Activated T-cell treated with anti-CD3 and anti-CD28 coated beads, Interleukin-2, amount 50 U/mL, for 72 hours (primary cell): ENCODE data around the gene CACNA1C. TPM values are rescaled to one million over a fixed set of nuclear protein-coding genes. Genes with fewer than 3 reads are reported as not detected.

ENCODE experiments used
- ATAC-seq, 2 donors: fragments of 150-1000 bp; cut with Tn5 transposase; replicated peaks in 1 of 2; 2 replicates each; pipeline ENCODE4 v1.10.0; 2021; ENCODE audit warnings: moderate library complexity in 2 of 2, mild to moderate bottlenecking in 1 of 2
- DNase-seq, 2 donors: peaks; one replicate each; pipeline ENCODE4 v3.0.0; 2021 to 2022; ENCODE audit warnings: mixed read lengths in 1 of 2
- H3K27ac Mint-ChIP-seq: one replicate; pipeline ENCODE4 v1.8.0; 2022; ENCODE audit warnings: mild to moderate bottlenecking, moderate library complexity, mixed read lengths
- H3K27me3 Mint-ChIP-seq: one replicate; pipeline ENCODE4 v1.8.0; 2022; ENCODE audit warnings: low read depth, mixed read lengths
- H3K36me3 Mint-ChIP-seq, 2 donors: one replicate each; pipeline ENCODE4 v1.8.0; 2022; ENCODE audit warnings: mixed read lengths in 2 of 2, mild to moderate bottlenecking in 1 of 2; ENCODE audit not compliant: insufficient read depth in 2 of 2
- H3K4me1 Mint-ChIP-seq: one replicate; pipeline ENCODE4 v1.8.0; 2022; ENCODE audit warnings: low read depth, mixed read lengths
- H3K4me3 Mint-ChIP-seq, 2 donors: one replicate each; pipeline ENCODE4 v1.8.0; 2022; ENCODE audit warnings: mild to moderate bottlenecking in 2 of 2, mixed read lengths in 2 of 2, moderate library complexity in 2 of 2
- H3K9me3 Mint-ChIP-seq, 2 donors: one replicate each; pipeline ENCODE4 v1.8.0; 2022; ENCODE audit warnings: mixed read lengths in 2 of 2
- total RNA-seq, 2 donors: library from RNA; stranded (reverse); gene quantifications; one replicate each; pipeline ENCODE4 v1.2.3, GENCODE V29; 2022

Gene CACNA1C
- total RNA-seq, 2 donors from 2014 or later, result 0.14 to 0.21 TPM

DNA sequence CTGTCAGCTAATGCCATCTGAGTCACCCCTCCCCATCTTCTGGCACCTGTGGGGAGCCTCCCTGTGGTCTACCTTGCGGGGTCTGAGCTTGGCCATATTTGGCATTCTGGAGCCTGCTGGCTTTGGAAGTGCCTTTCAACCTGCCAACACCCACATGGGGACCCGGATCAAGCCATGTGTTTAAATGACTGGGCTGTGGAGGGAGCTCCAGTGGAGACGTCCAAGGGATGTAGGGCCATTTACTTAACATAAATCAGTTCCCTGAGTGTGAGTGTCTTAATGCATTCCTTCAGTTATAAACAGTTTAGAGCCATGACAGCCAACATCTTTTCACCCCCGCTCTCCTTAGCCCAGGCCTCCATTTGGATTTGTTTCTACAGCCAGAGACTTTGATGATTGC, 22.0 kb downstream of the CACNA1C start:
- H3K4me3 Mint-ChIP-seq, result no peak overlapping the region
- DNase-seq, result no peak
- no peak for ATAC-seq
- H3K27ac Mint-ChIP-seq, result no peak overlapping the region
- H3K27me3 Mint-ChIP-seq, result peaks cover 6% of the 10 kb centered on the region
- H3K36me3 Mint-ChIP-seq, result peaks cover 6 to 13% of the 10 kb centered on the region in 2 donors
- H3K9me3 Mint-ChIP-seq, result peaks cover 8% of the 10 kb centered on the region in 2 donors
- H3K4me1 Mint-ChIP-seq, result no peaks in the 10 kb centered on the region

DNA sequence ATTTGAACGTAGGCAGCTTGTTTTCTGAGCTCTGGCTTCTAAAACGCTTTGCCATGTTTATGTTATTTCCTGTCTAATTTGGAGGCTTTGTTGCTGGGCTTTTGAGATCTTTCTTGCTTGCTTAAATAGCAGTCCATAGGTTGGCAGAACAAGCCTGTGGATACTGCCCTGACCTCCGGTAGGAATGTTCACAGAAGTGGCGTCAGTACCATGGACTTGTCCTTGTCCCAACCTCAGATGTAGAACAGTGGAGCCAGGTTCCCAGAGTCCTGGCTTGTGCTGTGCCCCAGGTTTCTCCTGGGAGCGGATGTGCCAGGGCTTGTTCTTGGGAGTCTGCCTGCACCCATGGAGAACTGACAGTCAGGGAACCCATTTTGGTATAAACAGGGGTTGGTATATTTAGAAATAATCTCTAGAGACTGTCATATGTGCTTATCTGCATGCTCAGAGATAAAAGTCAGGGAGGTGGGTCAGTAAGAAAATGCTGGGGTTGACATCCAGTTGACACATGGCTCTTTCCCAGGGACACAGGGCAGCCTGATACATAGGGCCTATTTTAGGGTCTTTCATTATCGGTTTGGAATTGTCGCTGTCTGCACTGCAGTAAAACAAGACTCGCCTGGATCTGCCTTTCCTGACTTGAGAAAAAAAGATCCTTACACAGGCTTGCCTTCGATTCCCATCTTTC, 22.9 kb downstream of the CACNA1C start:
- Mint-ChIP-seq H3K27me3 (peaks cover 6% of the 10 kb centered on the region), H3K36me3 (peaks cover 6 to 9% of the 10 kb centered on the region in 2 donors), H3K4me3 (no peak overlapping the region), H3K27ac (no peak overlapping the region), H3K9me3 (peaks cover 8% of the 10 kb centered on the region in 2 donors), H3K4me1 (no peaks in the 10 kb centered on the region)
- ATAC-seq, result no peak
- no peak for DNase-seq

DNA sequence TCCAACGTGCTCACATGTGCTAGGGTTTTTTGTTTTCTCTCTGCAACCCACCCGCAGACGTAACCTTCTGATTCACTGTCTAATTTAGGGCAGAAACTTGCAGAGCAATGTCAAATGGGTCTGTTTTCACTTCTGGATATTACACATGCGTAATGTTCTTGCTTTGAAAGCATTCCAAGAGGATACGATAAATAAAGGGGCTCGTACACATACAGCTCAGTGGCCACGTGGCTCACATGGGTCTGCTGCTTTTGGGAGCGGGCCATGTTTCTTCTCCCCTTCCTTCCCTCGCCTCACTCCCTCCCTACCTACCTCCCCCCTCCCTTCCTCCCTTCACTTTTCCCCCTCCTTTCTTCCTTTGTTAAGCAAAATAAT, 23.4 kb downstream of the CACNA1C start:
- Mint-ChIP-seq H3K4me3 (no peak overlapping the region), H3K9me3 (peaks cover 6% of the 10 kb centered on the region in 2 donors), H3K4me1 (no peaks in the 10 kb centered on the region), H3K36me3 (peaks cover 4 to 7% of the 10 kb centered on the region in 2 donors), H3K27me3 (peaks cover 2% of the 10 kb centered on the region), H3K27ac (no peak overlapping the region)
- no peak for ATAC-seq
- DNase-seq, result no peak

DNA sequence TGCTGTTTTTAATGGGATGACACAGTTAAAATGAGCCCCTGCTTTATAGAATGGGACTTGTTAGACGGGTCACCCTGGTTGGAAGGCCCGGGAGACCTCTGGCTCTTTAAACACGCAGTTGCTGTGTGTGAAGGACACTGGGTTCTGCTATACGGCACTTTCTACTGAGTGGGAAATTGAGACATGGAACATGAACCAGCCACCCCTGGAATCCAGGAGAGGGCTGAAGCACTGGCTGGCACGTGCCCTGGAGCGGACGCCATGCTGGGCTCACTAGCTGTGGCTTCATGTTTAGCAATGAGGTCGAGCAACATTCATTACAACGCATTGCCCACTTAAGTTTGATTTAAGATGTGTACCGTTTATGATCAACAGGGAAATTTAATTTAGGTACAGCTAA, 23.9 kb downstream of the CACNA1C start:
- DNase-seq (no peak), ATAC-seq (no peak)
- Mint-ChIP-seq H3K4me3 (no peak overlapping the region), H3K27me3 (no peaks in the 10 kb centered on the region), H3K36me3 (peaks cover 0 to 2% of the 10 kb centered on the region in 2 donors), H3K27ac (no peak overlapping the region), H3K9me3 (peaks cover under 1% of the 10 kb centered on the region in 2 donors), H3K4me1 (no peaks in the 10 kb centered on the region)

DNA sequence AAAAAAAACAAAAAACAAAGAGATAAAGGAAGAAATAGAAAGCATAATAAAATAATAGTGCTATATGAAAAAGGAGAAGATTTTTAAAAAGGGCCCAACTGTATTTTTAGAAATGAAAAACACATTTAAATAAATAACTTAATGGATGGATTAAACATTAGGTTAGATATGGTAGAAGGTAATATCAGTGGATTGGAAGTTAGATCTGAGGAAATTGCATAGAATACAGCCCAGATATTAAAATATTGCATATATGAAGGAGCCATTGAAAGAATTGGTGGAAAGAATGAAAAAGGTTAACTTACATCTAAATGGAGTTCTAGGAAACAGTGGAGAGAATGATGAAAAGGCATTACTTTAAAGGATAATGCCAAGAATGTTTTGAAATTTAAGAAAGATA, 27.8 kb downstream of the CACNA1C start:
- DNase-seq (no peak), ATAC-seq (no peak)
- H3K27me3 Mint-ChIP-seq, result no peaks in the 10 kb centered on the region
- no peaks in the 10 kb centered on the region for H3K36me3 Mint-ChIP-seq
- no peak overlapping the region for H3K27ac Mint-ChIP-seq
- no peaks in the 10 kb centered on the region for H3K9me3 Mint-ChIP-seq
- H3K4me3 Mint-ChIP-seq, result no peak overlapping the region
- H3K4me1 Mint-ChIP-seq, result no peaks in the 10 kb centered on the region

DNA sequence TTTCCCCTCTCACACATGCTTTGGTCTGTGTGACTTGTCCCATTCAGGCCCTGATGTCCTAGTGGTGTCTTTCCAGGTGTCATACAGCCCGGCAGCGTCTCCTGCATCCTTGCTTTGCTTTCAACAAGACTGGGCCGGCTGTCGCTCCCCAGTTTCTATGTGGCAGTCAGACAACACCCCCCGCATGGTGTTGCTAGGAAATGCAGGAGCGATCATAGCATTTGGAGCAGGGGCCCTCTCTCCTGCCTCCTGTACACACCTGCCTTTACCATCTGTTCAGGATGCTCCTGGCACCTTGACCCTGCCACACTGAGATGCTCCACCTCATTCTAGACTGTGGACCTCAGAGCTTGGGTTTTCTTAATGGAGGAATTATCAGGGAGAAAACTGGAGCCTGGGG, 29.5 kb downstream of the CACNA1C start:
- DNase-seq (no peak), ATAC-seq (no peak)
- Mint-ChIP-seq H3K27me3 (no peaks in the 10 kb centered on the region), H3K4me3 (no peak overlapping the region), H3K36me3 (no peaks in the 10 kb centered on the region), H3K9me3 (no peaks in the 10 kb centered on the region), H3K27ac (no peak overlapping the region), H3K4me1 (no peaks in the 10 kb centered on the region)

DNA sequence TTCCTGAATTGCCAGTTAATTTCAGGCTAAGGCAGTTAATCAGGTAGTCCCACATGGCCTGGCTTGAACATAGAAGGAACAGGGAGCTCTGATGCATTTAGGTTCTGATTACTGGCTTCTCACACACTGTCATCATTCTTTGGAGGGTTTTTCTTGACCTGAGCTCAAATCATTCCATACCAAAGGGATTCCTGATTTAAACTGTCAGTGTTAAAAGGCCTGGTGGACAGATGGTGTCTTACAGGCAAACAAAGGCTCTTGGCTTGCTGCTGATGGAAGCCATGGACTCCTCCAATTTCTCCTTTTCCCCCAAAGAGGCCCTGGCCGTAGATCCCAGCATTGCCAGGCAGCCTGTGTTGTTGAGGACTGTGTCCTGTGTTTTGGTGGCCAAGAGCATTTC, 30.2 kb downstream of the CACNA1C start:
- ATAC-seq (no peak), DNase-seq (no peak)
- Mint-ChIP-seq H3K36me3 (no peaks in the 10 kb centered on the region), H3K4me3 (no peak overlapping the region), H3K27me3 (no peaks in the 10 kb centered on the region), H3K9me3 (no peaks in the 10 kb centered on the region), H3K27ac (no peak overlapping the region), H3K4me1 (no peaks in the 10 kb centered on the region)

DNA sequence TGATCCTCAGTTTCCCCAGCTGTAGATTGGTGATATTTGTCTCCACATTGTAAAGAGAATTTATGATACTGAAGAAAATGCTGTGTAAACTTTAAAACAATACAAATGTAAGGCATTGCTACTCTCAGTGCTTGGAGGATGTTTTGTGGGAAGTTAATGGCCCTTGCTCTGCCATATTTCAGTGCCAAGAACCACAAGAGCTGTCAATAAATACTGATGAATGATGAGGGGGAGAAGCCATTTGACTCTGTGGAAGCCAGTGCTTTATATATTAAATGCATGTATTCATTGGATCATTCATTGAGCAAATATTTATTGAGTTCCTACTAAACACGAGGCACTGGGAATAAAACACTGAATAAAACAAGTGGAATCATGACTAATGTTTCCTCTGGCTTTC, 30.8 kb downstream of the CACNA1C start:
- no peaks in the 10 kb centered on the region for H3K36me3 Mint-ChIP-seq
- H3K4me3 Mint-ChIP-seq, result no peak overlapping the region
- H3K27me3 Mint-ChIP-seq, result no peaks in the 10 kb centered on the region
- no peak for DNase-seq
- H3K27ac Mint-ChIP-seq, result no peak overlapping the region
- no peaks in the 10 kb centered on the region for H3K4me1 Mint-ChIP-seq
- no peak for ATAC-seq
- H3K9me3 Mint-ChIP-seq, result no peaks in the 10 kb centered on the region

DNA sequence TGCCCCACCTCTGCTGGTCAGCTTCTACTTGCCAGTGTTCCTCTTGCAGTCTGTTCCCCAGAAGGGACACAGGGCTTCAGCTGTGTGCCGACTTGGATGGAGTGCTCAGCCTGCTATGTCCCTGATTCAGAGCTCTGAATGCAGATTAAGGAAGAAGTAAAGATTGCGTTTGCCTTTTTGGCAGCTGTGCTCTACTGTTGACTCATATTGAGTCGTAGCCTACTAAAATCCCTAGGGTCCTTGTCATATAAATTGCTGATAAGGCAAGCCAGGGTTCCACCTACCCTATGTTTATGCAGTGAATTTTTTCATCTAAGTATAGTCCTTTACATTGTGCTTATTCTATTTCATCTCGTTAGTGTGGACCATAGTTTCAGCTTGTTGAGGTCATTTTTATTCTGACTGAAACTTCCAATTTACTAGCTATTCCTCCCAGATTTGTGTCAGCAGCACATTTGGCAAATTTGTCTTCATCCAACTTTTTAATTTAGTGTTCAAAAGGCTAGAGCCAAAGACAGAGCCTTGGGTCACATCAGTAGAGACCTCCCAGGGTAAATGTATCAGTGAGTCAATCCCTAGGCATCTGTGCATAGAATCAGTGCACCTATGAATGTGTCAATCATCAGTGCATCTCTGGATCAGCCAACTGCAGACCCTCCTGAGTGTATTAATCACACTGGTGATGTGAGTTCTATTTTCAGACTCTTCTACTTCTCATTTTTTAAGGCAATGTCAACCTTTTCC, 31.9 kb downstream of the CACNA1C start:
- H3K4me3 Mint-ChIP-seq, result no peak overlapping the region
- no peaks in the 10 kb centered on the region for H3K9me3 Mint-ChIP-seq
- H3K27me3 Mint-ChIP-seq, result no peaks in the 10 kb centered on the region
- H3K36me3 Mint-ChIP-seq, result no peaks in the 10 kb centered on the region
- no peaks in the 10 kb centered on the region for H3K4me1 Mint-ChIP-seq
- no peak overlapping the region for H3K27ac Mint-ChIP-seq
- DNase-seq (no peak), ATAC-seq (no peak)

DNA sequence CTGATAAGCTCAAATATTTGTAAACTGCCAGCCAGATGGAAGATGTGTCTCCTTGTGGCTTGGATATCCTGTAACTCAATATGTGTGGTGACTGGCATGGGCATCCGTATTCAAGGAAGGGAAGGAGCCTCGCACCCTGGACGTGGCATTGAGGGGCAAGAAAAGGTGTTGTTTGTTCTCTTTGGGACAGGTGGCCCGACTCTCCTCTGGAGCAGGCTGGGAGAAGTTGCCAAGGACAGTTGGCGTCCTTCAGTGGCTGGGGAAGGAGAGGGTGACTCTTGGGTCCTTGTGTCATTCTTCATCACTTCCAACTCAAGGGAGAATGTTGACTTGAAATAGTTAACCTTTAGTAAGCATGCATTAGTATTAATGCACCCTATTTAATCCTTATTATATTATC, 39.6 kb downstream of the CACNA1C start:
- no peaks in the 10 kb centered on the region for H3K27me3 Mint-ChIP-seq
- H3K27ac Mint-ChIP-seq, result no peak overlapping the region
- no peak for DNase-seq
- no peak overlapping the region for H3K4me3 Mint-ChIP-seq
- no peak for ATAC-seq
- H3K36me3 Mint-ChIP-seq, result no peaks in the 10 kb centered on the region
- no peaks in the 10 kb centered on the region for H3K9me3 Mint-ChIP-seq
- peaks cover 8% of the 10 kb centered on the region for H3K4me1 Mint-ChIP-seq

DNA sequence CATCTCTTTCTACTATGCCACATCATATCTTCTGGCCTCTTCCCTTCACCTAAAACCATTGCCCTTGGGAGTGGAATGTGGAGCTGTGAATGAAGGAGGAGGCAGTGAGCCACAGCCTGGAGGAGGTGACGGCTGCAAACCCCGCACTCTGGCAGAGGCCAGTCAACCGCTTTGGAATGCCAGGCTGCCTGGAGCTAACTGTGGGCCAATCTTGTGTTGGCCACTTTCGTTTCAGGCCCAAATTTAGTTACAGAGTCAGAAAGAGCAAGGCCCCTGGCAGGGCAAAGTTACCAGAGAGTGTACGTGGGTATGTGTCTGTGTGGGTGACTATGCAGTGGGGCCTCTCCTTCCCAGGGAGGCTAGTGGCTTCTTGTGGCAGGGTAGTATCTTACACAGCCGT, 40.1 kb downstream of the CACNA1C start:
- no peaks in the 10 kb centered on the region for H3K36me3 Mint-ChIP-seq
- no peak for ATAC-seq
- peaks cover 8% of the 10 kb centered on the region for H3K4me1 Mint-ChIP-seq
- no peaks in the 10 kb centered on the region for H3K9me3 Mint-ChIP-seq
- no peak overlapping the region for H3K27ac Mint-ChIP-seq
- H3K27me3 Mint-ChIP-seq, result no peaks in the 10 kb centered on the region
- H3K4me3 Mint-ChIP-seq, result no peak overlapping the region
- no peak for DNase-seq

DNA sequence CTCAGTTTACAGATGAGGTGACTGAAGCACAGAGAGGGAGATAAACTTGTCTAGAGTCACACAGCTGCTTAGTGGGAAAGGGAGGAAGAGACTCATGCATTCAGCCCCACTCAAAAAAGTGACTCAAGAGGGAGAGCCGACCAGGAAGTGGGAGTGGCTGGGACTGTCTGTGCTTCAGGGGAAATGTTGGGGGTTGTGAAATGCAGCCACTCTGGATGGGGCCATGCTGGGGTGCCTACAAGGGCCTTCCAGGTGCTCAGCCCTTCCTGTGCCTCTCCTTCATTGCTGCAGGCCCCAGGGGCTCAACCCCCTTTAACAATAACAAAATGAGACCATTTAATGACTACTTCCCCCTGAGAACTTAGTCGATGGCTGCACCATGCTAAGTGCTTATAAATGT, 41.8 kb downstream of the CACNA1C start:
- no peak for ATAC-seq
- H3K27ac Mint-ChIP-seq, result no peak overlapping the region

DNA sequence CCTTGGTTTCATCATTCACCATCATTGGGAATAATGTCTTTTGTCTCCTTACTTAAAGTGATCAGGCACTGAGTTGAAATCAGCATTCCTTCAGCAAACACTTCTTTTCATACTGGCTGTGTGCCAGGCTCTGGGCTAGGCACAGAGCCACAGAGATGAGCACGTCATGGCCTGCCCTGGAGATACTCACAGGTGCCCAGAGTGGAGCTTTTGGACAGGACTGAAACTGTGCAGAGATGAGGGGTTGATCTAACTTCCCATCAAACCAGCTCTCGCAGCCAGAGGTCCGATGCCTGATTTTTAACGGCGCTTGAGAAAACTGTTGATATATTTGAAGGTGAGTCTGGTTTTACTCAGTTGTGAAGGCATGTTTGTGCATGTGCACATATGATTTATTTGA, 43.1 kb downstream of the CACNA1C start:
- ATAC-seq, result no peak
- Mint-ChIP-seq H3K36me3 (no peaks in the 10 kb centered on the region), H3K4me3 (no peak overlapping the region), H3K27ac (no peak overlapping the region), H3K27me3 (no peaks in the 10 kb centered on the region), H3K9me3 (no peaks in the 10 kb centered on the region), H3K4me1 (peaks cover 8% of the 10 kb centered on the region)
- no peak for DNase-seq

More for the DNA sequence above, 41.8 kb downstream of the CACNA1C start:
- Mint-ChIP-seq H3K4me3 (no peak overlapping the region), H3K4me1 (peaks cover 8% of the 10 kb centered on the region), H3K36me3 (no peaks in the 10 kb centered on the region), H3K9me3 (no peaks in the 10 kb centered on the region), H3K27me3 (no peaks in the 10 kb centered on the region)
- no peak for DNase-seq

DNA sequence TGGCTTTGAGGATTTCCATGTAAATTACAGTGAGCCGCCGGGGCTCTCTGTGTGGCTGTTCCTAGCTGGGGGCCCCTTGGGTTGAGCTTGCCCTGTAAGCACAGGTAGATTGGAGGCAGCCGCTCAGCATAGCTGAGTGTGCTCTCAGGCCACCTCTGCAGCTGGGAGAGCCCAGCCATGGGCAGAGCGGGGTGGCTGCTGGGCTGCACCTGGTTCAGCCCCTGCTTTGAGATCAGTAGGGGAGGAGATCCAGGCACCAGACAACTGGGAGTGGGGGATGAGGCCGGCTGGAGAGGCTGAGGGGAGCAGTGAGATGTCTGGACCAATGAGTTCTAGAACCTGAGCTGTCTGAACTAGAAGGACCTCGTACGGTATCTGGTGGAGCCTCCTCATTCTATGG, 44.8 kb downstream of the CACNA1C start:
- Mint-ChIP-seq H3K9me3 (peaks cover 0 to under 1% of the 10 kb centered on the region in 2 donors), H3K27me3 (no peaks in the 10 kb centered on the region), H3K27ac (peak overlapping the region; percentile 31), H3K4me1 (peaks cover 8% of the 10 kb centered on the region), H3K4me3 (no peak overlapping the region), H3K36me3 (no peaks in the 10 kb centered on the region)
- no peak for ATAC-seq
- no peak for DNase-seq
